HG02588 (cell line): Measurements from ENCODE around the gene GIGYF2.

Experiments used
- ATAC-seq: cut with Tn5 transposase; IDR thresholded peaks from one replicate; pipeline ENCODE4 v1.9.1; 2021; ENCODE audit warnings: mild to moderate bottlenecking, moderate library complexity; ENCODE audit not compliant: unreplicated experiment

GIGYF2 gene

GRCh38 chr2:232757905-232758304 lies 60.8 kb downstream of the GIGYF2 start:
- no peak for ATAC-seq

GRCh38 chr2:232761301-232761907 lies 64.3 kb downstream of the GIGYF2 start:
- no peak for ATAC-seq

GRCh38 chr2:232767866-232768265 lies 70.7 kb downstream of the GIGYF2 start:
- no peak for ATAC-seq

GRCh38 chr2:232770207-232770606 lies 73.1 kb downstream of the GIGYF2 start:
- ATAC-seq: no peak

GRCh38 chr2:232771870-232772269 lies 74.7 kb downstream of the GIGYF2 start:
- ATAC-seq: no peak

- ATAC-seq: no peak
Measured at GRCh38 chr2:232772531-232772930, 75.4 kb downstream of the GIGYF2 start.

GRCh38 chr2:232773815-232774214 lies 76.7 kb downstream of the GIGYF2 start:
- no peak for ATAC-seq

GRCh38 chr2:232776435-232776834 lies 79.3 kb downstream of the GIGYF2 start, which contains the start of gene KCNJ13:
KCNJ13 (minus strand) TSS chr2:232776565; CDS start chr2:232771362, 5,203 bp downstream.
- no peak for ATAC-seq

GRCh38 chr2:232777276-232777675 lies 80.1 kb downstream of the GIGYF2 start:
- ATAC-seq: no peak

- no peak for ATAC-seq
Measured at GRCh38 chr2:232779465-232779864, 82.3 kb downstream of the GIGYF2 start.

GRCh38 chr2:232779934-232780333 lies 82.8 kb downstream of the GIGYF2 start:
- no peak for ATAC-seq

- ATAC-seq: peak; percentile 85
Measured at GRCh38 chr2:232781765-232782164, 84.6 kb downstream of the GIGYF2 start.

- ATAC-seq: no peak
Measured at GRCh38 chr2:232783278-232783677, 86.1 kb downstream of the GIGYF2 start.

GRCh38 chr2:232787806-232788205 lies 90.7 kb downstream of the GIGYF2 start:
- ATAC-seq: no peak

- no peak for ATAC-seq
Measured at GRCh38 chr2:232789082-232789481, 92.0 kb downstream of the GIGYF2 start.

GRCh38 chr2:232791518-232791917 lies 94.4 kb downstream of the GIGYF2 start:
- no peak for ATAC-seq

- no peak for ATAC-seq
Measured at GRCh38 chr2:232793271-232793670, 96.1 kb downstream of the GIGYF2 start.

GRCh38 chr2:232794981-232795380 lies 97.8 kb downstream of the GIGYF2 start:
- ATAC-seq: no peak

GRCh38 chr2:232795920-232796319 lies 98.8 kb downstream of the GIGYF2 start:
- ATAC-seq: no peak

GRCh38 chr2:232798187-232798586 lies 101.1 kb downstream of the GIGYF2 start:
- no peak for ATAC-seq

GRCh38 chr2:232800166-232800565 lies 103.0 kb downstream of the GIGYF2 start:
- no peak for ATAC-seq

- no peak for ATAC-seq
Measured at GRCh38 chr2:232802091-232802490, 105.0 kb downstream of the GIGYF2 start.
